A673 (cell line): ENCODE results near the gene HSD11B2.

Experiments used
- EZH2 ChIP-seq: fragments of 200-600 bp; sonication (generic); IDR thresholded peaks from 2 replicates; pipeline ENCODE4 v1.6.1; 2017; ENCODE audit warnings: borderline replicate concordance, low read depth, mild to moderate bottlenecking, mixed read lengths, antibody characterized with exemption, low read length; ENCODE audit not compliant: poor library complexity, severe bottlenecking
- TF ChIP-seq, protein P1 (sequence below): fragments of 300-800, 200-600 bp; sonication (generic); conservative IDR thresholded peaks from 2 replicates; pipeline ENCODE4 v1.5.1; 2017; ENCODE audit warnings: low read depth, mild to moderate bottlenecking, antibody characterized with exemption, low read length, moderate library complexity, mixed read lengths

DNA sequence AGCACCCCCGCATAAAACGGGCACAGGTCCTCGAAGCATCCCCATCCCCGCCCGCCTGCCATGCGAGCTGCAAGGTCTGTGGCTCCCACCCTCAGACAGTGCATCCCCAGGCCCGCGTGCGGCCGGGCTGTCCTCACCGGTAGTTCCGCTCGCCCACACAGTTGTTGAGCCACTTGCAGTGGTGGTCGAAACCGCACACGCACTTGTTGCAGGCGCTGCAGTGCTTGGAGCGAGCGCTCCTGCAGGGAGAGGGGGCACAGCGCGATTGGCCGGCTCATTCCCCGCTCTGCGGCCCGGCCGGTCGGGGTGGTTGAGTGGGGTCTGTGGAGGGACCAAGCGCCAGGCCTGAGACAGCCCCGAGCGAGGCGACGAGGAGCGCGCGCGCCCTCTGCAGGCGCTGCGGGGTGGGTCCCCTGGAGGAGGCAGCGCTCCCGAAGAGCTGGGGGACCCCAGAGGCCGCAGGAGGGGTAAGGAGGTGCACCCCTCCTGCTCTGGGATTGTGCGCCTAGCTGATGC, 31.6 kb upstream of the HSD11B2 start:
- TF ChIP-seq, protein P1, sequence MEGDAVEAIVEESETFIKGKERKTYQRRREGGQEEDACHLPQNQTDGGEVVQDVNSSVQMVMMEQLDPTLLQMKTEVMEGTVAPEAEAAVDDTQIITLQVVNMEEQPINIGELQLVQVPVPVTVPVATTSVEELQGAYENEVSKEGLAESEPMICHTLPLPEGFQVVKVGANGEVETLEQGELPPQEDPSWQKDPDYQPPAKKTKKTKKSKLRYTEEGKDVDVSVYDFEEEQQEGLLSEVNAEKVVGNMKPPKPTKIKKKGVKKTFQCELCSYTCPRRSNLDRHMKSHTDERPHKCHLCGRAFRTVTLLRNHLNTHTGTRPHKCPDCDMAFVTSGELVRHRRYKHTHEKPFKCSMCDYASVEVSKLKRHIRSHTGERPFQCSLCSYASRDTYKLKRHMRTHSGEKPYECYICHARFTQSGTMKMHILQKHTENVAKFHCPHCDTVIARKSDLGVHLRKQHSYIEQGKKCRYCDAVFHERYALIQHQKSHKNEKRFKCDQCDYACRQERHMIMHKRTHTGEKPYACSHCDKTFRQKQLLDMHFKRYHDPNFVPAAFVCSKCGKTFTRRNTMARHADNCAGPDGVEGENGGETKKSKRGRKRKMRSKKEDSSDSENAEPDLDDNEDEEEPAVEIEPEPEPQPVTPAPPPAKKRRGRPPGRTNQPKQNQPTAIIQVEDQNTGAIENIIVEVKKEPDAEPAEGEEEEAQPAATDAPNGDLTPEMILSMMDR: peak; percentile 90
- TF ChIP-seq EZH2: no peak
